HG03575 (cell line): ENCODE data around the gene ZG16.
A peak's percentile ranks its signal among the peaks of the same experiment; 100 is the strongest.

Experiments used
- ATAC-seq: cut with Tn5 transposase; IDR thresholded peaks from one replicate; pipeline ENCODE4 v1.9.1; 2021; ENCODE audit not compliant: unreplicated experiment, insufficient number of reproducible peaks, low FRiP score; ENCODE audit errors: extremely low read depth

ZG16 gene

DNA sequence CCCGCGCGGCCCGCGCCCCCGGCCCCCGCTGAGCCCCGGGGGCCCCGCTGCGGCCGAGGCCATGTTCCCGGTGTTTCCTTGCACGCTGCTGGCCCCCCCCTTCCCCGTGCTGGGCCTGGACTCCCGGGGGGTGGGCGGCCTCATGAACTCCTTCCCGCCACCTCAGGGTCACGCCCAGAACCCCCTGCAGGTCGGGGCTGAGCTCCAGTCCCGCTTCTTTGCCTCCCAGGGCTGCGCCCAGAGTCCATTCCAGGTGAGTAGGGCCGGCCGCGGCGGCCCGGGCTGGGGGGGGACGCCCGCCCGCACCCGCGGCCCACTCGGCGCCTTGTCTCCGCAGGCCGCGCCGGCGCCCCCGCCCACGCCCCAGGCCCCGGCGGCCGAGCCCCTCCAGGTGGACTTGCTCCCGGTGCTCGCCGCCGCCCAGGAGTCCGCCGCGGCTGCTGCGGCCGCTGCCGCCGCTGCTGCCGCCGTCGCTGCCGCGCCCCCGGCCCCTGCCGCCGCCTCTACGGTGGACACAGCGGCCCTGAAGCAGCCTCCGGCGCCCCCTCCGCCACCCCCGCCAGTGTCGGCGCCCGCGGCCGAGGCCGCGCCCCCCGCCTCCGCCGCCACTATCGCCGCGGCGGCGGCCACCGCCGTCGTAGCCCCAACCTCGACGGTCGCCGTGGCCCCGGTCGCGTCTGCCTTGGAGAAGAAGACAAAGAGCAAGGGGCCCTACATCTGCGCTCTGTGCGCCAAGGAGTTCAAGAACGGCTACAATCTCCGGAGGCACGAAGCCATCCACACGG is 28.8 kb downstream of the ZG16 start:
- ATAC-seq: no peak

DNA sequence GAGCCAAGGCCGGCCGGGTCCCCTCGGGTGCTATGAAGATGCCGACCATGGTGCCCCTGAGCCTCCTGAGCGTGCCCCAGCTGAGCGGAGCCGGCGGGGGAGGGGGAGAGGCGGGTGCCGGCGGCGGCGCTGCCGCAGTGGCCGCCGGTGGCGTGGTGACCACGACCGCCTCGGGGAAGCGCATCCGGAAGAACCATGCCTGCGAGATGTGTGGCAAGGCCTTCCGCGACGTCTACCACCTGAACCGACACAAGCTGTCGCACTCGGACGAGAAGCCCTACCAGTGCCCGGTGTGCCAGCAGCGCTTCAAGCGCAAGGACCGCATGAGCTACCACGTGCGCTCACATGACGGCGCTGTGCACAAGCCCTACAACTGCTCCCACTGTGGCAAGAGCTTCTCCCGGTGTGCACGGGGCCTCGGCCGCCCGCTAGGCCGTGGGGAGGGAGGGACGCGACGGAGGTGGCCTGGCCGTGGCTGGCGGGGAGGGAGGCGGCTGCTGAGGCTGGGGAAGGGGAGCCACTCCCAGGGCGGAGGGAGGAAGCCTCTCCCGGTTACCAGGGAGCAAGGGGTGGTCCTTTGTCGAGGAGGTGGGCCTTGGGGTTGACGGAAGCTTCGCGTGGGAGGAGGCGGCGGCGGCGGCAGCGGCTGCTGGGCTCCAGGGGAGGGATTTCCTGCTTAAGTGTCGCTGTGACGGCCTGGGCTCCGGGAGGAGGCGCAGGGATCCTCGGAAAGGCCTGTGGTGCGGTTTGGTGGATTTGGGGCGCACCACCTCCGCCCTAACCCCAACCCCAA is 29.6 kb downstream of the ZG16 start:
- no peak for ATAC-seq

- ATAC-seq: no peak
These were observed 30.3 kb downstream of the ZG16 start for GRCh38 chr16:29808219-29808900.

GRCh38 chr16:29809031-29809747 is 31.1 kb downstream of the ZG16 start:
- no peak for ATAC-seq

- ATAC-seq: no peak
These were observed 32.0 kb downstream of the ZG16 start for GRCh38 chr16:29809850-29810698.

GRCh38 chr16:29810699-29811169 is 32.7 kb downstream of the ZG16 start:
- ATAC-seq: no peak

GRCh38 chr16:29811170-29811895 is 33.3 kb downstream of the ZG16 start:
- ATAC-seq: no peak

DNA sequence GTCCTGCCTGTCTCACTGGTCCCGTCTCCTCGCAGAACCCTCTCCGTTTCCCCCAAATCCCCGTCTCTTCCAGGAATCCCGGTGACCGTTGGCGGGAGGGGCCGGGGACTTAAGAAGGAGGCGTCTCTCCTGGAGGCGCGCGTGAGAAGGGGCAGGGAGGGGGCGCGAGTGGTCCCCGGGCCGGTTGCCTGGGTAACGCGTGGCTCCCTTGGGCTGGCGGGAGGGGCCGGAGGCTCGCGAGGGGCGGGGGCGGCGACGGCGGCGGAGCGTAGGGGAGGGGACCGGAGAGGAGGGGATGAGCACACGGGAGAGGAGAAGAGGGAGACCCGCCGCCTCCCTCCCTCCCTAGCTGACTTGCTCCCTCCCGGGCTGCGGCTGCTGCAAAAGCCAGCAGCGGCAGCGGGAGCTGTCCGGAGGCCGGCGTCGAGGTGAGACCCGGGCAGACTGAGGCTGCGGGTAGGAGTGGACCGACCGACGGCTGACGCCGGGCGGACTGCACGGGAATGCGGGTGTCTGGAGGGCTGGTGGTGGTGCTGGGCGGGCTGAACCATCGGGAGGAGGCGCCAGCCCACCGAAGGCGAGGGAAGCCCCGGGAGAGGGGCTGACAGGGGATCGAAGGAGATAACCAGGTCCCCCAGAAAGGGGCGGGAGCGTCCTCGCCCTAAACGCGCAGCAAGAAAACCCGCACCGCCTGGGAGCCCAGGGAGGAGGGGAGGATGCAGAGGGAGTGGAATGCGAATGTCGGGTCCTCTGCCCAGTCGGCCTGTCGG is 34.0 kb downstream of the ZG16 start, which contains the start of gene PRRT2:
TSS of gene PRRT2 (plus strand) at position 298 of the 770 bp plus-strand sequence. CDS start 862 bp downstream, outside the sequence.
- no peak for ATAC-seq

DNA sequence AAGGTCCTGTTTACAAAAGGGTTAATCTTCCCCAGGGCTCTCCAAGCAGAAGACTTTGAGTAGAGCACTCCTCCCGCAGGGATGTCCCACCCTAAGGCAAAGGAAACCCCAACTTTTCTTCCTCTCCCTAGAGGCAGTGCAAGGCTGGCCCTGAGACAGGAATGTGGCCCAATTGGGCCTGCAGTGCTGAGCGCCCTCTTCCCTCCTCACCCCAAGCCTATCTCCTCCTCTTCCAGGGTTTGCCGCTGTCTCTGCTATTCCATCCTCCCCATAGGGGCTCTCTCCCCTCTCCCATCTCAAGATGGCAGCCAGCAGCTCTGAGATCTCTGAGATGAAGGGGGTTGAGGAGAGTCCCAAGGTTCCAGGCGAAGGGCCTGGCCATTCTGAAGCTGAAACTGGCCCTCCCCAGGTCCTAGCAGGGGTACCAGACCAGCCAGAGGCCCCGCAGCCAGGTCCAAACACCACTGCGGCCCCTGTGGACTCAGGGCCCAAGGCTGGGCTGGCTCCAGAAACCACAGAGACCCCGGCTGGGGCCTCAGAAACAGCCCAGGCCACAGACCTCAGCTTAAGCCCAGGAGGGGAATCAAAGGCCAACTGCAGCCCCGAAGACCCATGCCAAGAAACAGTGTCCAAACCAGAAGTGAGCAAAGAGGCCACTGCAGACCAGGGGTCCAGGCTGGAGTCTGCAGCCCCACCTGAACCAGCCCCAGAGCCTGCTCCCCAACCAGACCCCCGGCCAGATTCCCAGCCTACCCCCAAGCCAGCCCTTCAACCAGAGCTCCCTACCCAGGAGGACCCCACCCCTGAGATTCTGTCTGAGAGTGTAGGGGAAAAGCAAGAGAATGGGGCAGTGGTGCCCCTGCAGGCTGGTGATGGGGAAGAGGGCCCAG is 34.9 kb downstream of the ZG16 start:
- ATAC-seq: no peak

DNA sequence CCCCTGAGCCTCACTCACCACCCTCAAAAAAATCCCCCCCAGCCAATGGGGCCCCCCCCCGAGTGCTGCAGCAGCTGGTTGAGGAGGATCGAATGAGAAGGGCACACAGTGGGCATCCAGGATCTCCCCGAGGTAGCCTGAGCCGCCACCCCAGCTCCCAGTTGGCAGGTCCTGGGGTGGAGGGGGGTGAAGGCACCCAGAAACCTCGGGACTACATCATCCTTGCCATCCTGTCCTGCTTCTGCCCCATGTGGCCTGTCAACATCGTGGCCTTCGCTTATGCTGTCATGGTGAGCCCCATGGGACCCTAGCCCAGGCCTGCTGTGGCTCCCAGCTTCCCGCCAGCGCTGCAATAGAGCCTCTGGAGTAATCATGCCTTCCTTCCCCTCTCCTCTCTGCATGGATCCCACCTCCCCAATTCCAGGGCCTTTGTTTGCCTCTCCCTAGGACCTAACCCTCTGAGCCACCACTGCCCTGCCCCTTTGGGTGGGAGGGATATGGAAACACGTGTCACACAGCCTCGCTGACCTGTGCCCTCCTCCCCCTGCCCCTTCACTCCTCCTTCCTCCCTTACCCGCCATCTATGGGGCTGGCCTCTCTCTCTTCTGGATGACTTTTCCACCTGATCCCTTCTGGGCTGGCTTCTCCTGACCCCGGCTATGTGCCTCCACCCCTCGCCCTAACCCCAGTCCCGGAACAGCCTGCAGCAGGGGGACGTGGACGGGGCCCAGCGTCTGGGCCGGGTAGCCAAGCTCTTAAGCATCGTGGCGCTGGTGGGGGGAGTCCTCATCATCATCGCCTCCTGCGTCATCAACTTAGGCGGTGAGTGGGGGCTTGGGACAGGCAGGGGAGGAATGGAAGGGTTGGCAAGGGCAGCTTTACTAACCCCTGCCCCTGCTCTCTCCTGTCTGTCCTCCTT is 35.8 kb downstream of the ZG16 start:
- ATAC-seq: no peak

- ATAC-seq: no peak
These were observed 36.5 kb downstream of the ZG16 start for GRCh38 chr16:29814592-29814991.

DNA sequence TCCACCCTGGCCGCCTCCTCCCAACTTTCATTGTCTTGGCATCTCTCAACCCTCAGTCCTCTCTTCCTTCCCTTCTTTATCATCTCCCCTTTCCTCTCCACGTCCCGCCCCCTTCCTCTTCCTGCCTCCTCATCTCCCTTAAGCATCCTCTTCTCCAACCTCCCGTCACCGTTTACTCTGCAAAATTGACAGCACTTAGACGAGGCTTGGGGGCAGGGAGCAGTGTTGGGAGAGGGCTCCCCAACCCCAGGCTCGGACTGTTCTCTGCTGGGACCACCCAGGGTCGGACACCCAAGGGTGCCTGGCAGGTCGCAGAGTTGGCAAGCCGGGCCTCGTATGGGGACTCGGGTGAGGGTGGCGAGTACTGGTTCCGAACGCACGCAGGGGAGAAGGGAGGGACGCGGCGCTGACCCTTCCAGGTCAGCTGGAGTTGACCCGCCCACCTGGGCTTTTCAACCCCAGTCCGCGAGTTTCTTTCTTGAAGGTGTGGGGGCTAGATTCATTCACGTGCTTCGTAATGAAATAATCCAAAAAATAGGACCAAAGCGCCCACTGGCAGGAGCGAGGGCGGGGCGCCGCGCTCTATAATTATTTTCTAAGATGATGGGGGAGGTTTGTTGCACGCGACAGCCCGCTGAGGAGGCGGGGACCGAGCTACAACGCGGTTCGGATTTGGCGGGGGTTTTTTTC is 37.1 kb downstream of the ZG16 start:
- no peak for ATAC-seq

DNA sequence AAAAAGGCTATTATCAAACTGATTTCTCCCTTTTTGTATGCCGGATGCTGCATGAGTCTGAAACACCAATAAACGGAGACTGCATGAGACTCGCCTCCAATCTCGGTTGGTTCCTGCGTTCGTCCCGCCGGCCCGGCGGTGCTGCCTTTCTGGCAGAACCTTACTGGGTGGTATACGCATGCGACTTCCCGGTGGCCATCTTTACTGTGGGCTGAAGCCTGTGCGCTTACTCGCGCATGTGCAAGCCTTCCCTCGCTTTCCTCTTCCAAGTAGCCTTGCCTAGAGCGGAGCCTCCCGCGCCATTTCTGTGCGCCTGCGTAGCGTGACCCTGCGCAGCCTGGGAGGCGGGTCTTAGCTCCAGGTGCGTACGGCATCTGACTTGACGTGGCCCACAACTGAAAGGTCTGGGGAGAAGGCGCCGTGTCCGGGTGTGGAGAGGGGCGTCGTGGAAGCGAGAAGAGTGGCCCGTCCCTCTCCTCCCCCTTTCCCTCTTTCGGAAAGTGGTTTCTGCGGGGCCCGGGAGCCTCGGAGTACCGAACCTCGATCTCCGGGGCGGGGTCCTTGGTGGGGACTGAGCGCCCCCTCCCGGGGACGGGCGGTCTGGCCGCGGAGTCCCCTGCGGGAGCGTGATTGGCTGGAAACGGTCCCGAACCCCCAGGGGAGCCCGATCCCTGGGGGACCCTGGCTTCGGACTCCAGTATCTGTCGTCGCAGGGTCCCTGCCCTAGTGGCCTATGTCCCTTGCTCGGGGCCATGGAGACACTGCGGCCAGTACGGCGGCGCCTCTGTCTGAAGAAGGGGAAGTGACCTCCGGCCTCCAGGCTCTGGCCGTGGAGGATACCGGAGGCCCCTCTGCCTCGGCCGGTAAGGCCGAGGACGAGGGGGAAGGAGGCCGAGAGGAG is 38.0 kb downstream of the ZG16 start, which contains the start of gene PAGR1:
TSS of gene PAGR1 (plus strand) at position 360 of the 901 bp plus-strand sequence. CDS start at position 734, 374 bp downstream.
- ATAC-seq: peak; percentile 27
